ENCODE data around the gene INPP5J. TPM values are rescaled to one million over a fixed set of nuclear protein-coding genes. Genes with fewer than 3 reads are reported as not detected.

The INPP5J gene
- total RNA-seq, 1 experiment from 2014 or later = 4.6 TPM

DNA sequence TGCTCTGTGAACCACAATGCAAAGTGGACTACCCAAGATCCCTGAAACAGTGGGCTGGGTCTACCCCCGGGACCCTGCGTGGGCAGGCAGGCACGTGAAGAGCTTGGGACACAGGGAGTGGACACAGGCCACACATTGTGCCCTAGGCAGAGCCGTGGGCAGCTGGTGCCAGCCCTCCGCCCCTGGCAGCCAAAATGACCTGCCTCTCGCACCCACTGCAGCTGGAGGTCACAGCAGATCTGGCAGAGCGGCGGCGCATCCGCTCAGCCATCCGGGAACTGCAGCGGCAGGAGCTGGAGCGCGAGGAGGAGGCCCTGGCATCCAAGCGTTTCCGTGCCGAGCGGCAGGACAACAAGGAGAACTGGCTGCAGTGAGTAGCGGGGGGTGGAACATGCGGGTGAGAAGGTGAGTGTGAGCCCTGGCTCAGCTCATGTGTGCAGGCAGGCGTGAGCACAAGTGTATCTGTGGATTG is 35.0 kb upstream of the INPP5J start:
- ChIA-PET CTCF (no interaction called here), POLR2A (ENCODE audit: low non-redundant PET) (interaction anchor here (0.6 kb wide), 1 partner anchor 372 kb away, joined by 3 read pairs; no protein-coding TSS in a partner anchor)
- peaks cover 3% of the 10 kb centered on the region for H3K36me3 ChIP-seq (ENCODE audit: insufficient read depth, low read length, poor library complexity, severe bottlenecking)
- H3K27me3 ChIP-seq (replicated peaks; ENCODE audit: insufficient read depth, low read depth, low read length, poor library complexity) = no peaks in the 10 kb centered on the region
- DNase-seq (ENCODE audit: low spot score) = no peak
- no peak overlapping the region for H3K27ac ChIP-seq (ENCODE audit: low read depth, low read length, poor library complexity, severe bottlenecking)
- no peak overlapping the region for H3K4me3 ChIP-seq (ENCODE audit: low read depth, low read length, poor library complexity, severe bottlenecking)
- no TSS peak for BruUV-seq (replicated peaks)
- H3K4me1 ChIP-seq (ENCODE audit: insufficient read depth, low read length, poor library complexity, severe bottlenecking) = peaks cover 14% of the 10 kb centered on the region
- no peaks in the 10 kb centered on the region for H3K9me3 ChIP-seq (ENCODE audit: low read depth, low read length, poor library complexity, severe bottlenecking)
- intact Hi-C loops (cut with micrococcal nuclease; ENCODE audit: unreplicated experiment) = no loop called here
- TF ChIP-seq, protein P1, sequence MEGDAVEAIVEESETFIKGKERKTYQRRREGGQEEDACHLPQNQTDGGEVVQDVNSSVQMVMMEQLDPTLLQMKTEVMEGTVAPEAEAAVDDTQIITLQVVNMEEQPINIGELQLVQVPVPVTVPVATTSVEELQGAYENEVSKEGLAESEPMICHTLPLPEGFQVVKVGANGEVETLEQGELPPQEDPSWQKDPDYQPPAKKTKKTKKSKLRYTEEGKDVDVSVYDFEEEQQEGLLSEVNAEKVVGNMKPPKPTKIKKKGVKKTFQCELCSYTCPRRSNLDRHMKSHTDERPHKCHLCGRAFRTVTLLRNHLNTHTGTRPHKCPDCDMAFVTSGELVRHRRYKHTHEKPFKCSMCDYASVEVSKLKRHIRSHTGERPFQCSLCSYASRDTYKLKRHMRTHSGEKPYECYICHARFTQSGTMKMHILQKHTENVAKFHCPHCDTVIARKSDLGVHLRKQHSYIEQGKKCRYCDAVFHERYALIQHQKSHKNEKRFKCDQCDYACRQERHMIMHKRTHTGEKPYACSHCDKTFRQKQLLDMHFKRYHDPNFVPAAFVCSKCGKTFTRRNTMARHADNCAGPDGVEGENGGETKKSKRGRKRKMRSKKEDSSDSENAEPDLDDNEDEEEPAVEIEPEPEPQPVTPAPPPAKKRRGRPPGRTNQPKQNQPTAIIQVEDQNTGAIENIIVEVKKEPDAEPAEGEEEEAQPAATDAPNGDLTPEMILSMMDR (conservative IDR thresholded peaks at IDR 0.05; ENCODE audit: low read depth, low read length) = no peak
- TF ChIP-seq EZH2 (IDR thresholded peaks at IDR 0.05; ENCODE audit: borderline replicate concordance, low read depth, low read length, poor library complexity, severe bottlenecking) = no peak

GRCh38 chr22:31088233-31088986 is 34.4 kb upstream of the INPP5J start:
- TF ChIP-seq EZH2 (IDR thresholded peaks at IDR 0.05; ENCODE audit: borderline replicate concordance, low read depth, low read length, poor library complexity, severe bottlenecking) = no peak
- TF ChIP-seq, protein P1 (conservative IDR thresholded peaks at IDR 0.05; ENCODE audit: low read depth, low read length) = no peak
- CTCF ChIA-PET = no interaction called here

DNA sequence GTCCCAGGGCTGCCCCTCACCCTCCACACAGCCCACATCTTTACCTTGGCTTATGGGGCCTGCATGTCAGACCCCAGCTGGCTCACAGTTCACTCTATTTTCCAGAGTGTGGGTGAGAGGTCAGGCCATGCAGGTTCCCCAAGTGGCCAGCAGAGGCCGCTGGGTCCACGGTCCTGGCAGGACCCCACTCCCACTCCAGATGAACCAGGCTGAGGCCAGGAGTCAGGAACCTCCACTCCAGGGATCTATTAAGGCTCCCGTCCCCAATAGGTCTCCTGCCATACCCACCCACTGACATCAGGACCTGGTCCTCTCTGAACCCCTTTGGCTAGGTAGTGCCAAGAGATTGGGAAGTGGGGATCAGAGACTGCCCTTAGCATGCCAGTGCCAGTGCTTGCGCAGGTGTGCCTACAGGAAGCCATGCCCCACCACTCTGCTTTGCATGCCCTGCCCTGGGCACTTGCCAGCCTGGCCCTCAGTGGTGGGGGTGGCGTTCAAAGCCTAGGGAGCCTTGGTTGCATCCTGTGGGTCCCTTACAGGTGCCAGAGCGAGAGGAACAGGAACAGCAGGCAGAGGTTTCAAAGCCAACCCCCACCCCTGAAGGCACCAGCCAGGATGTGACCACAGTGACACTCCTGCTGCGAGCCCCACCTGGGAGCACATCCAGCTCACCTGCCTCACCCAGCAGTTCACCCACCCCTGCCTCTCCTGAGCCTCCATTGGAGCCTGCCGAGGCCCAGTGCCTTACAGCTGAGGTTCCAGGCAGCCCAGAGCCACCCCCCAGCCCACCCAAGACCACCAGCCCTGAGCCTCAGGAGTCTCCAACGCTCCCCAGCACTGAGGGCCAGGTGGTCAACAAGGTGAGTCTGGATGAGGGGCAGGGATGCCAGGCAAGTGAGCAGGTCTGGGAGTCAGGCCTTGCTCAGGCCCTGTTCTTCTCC is 33.3 kb upstream of the INPP5J start:
- no TSS peak for BruUV-seq (replicated peaks)
- H3K36me3 ChIP-seq (ENCODE audit: insufficient read depth, low read length, poor library complexity, severe bottlenecking) = peaks cover 3% of the 10 kb centered on the region
- ChIA-PET POLR2A (ENCODE audit: low non-redundant PET) (no interaction called here), CTCF (no interaction called here)
- intact Hi-C loops (cut with micrococcal nuclease; ENCODE audit: unreplicated experiment) = no loop called here
- TF ChIP-seq, protein P1 (conservative IDR thresholded peaks at IDR 0.05; ENCODE audit: low read depth, low read length) = peak; percentile 69
- no peak for TF ChIP-seq EZH2 (IDR thresholded peaks at IDR 0.05; ENCODE audit: borderline replicate concordance, low read depth, low read length, poor library complexity, severe bottlenecking)
- H3K9me3 ChIP-seq (ENCODE audit: low read depth, low read length, poor library complexity, severe bottlenecking) = no peaks in the 10 kb centered on the region
- DNase-seq (ENCODE audit: low spot score) = no peak
- no peaks in the 10 kb centered on the region for H3K27me3 ChIP-seq (replicated peaks; ENCODE audit: insufficient read depth, low read depth, low read length, poor library complexity)
- H3K4me1 ChIP-seq (ENCODE audit: insufficient read depth, low read length, poor library complexity, severe bottlenecking) = peaks cover 9% of the 10 kb centered on the region
- H3K4me3 ChIP-seq (ENCODE audit: low read depth, low read length, poor library complexity, severe bottlenecking) = no peak overlapping the region
- no peak overlapping the region for H3K27ac ChIP-seq (ENCODE audit: low read depth, low read length, poor library complexity, severe bottlenecking)

More at GRCh38 chr22:31088233-31088986, 34.4 kb upstream of the INPP5J start:
- no TSS peak for BruUV-seq (replicated peaks)
- H3K4me3 ChIP-seq (ENCODE audit: low read depth, low read length, poor library complexity, severe bottlenecking) = no peak overlapping the region
- DNase-seq (ENCODE audit: low spot score) = no peak
- H3K27ac ChIP-seq (ENCODE audit: low read depth, low read length, poor library complexity, severe bottlenecking) = no peak overlapping the region
- no peaks in the 10 kb centered on the region for H3K9me3 ChIP-seq (ENCODE audit: low read depth, low read length, poor library complexity, severe bottlenecking)
- H3K27me3 ChIP-seq (replicated peaks; ENCODE audit: insufficient read depth, low read depth, low read length, poor library complexity) = no peaks in the 10 kb centered on the region
- H3K36me3 ChIP-seq (ENCODE audit: insufficient read depth, low read length, poor library complexity, severe bottlenecking) = peaks cover 3% of the 10 kb centered on the region
- H3K4me1 ChIP-seq (ENCODE audit: insufficient read depth, low read length, poor library complexity, severe bottlenecking) = peaks cover 14% of the 10 kb centered on the region
- intact Hi-C loops (cut with micrococcal nuclease; ENCODE audit: unreplicated experiment) = no loop called here
- POLR2A ChIA-PET (ENCODE audit: low non-redundant PET) = interaction anchor here (0.6 kb wide), 1 partner anchor 372 kb away, joined by 3 read pairs; no protein-coding TSS in a partner anchor

Measured in A673 (cell line).